Measurements from ENCODE around the gene BPGM. TPM values are rescaled to one million over a fixed set of nuclear protein-coding genes. Genes with fewer than 3 reads are reported as not detected.

Gene BPGM
- total and polyA plus RNA-seq, 2 experiments from 2014 or later: 25.0 to 25.7 TPM

- no peak overlapping the region for H3K4me3 ChIP-seq
- no peaks in the 10 kb centered on the region for H3K79me2 ChIP-seq
- H3K27me3 ChIP-seq: no peaks in the 10 kb centered on the region
- no peak overlapping the region for H3K4me2 ChIP-seq
- H2AFZ ChIP-seq: no peak overlapping the region
- H3K4me1 ChIP-seq (ENCODE audit: insufficient read depth): no peaks in the 10 kb centered on the region
- WGBS (ENCODE audit: low lambda C conversion rate, missing lambda C conversion rate): 60% methylated on average over 7 of the region's 7 CpGs
- no peaks in the 10 kb centered on the region for H3K9me2 ChIP-seq (replicated peaks; ENCODE audit: insufficient read depth)
- no peak overlapping the region for H3K27ac ChIP-seq
- no peak for DNase-seq (ENCODE audit: low spot score)
- no peak for TF ChIP-seq EZH2 (IDR thresholded peaks at IDR 0.05; ENCODE audit: borderline replicate concordance)
- TF ChIP-seq EZH2phosphoT487 (IDR thresholded peaks at IDR 0.05; ENCODE audit: low read depth, severe bottlenecking, unreplicated experiment): no peak
- TF ChIP-seq CTCF (IDR thresholded peaks at IDR 0.05; ENCODE audit: poor library complexity): no peak
- no peaks in the 10 kb centered on the region for H3K36me3 ChIP-seq (replicated peaks; ENCODE audit: insufficient read depth, low read depth)
- no peaks in the 10 kb centered on the region for H4K20me1 ChIP-seq (ENCODE audit: insufficient read depth, poor library complexity, severe bottlenecking)
- no peaks in the 10 kb centered on the region for H3K9me3 ChIP-seq (ENCODE audit: low read depth)
Measured at GRCh38 chr7:134637934-134638719, 8.5 kb upstream of the BPGM start.

- Histone ChIP-seq H3K27me3 (no peaks in the 10 kb centered on the region), H3K36me3 (replicated peaks; ENCODE audit: insufficient read depth, low read depth) (no peaks in the 10 kb centered on the region), H3K4me1 (ENCODE audit: insufficient read depth) (no peaks in the 10 kb centered on the region), H3K4me2 (no peak overlapping the region), H4K20me1 (ENCODE audit: insufficient read depth, poor library complexity, severe bottlenecking) (no peaks in the 10 kb centered on the region), H3K4me3 (no peak overlapping the region), H3K9me2 (replicated peaks; ENCODE audit: insufficient read depth) (no peaks in the 10 kb centered on the region), H3K9me3 (ENCODE audit: low read depth) (no peaks in the 10 kb centered on the region), H2AFZ (no peak overlapping the region), H3K79me2 (no peaks in the 10 kb centered on the region), H3K27ac (no peak overlapping the region)
- no peak for TF ChIP-seq CTCF (IDR thresholded peaks at IDR 0.05; ENCODE audit: poor library complexity)
- TF ChIP-seq EZH2phosphoT487 (IDR thresholded peaks at IDR 0.05; ENCODE audit: low read depth, severe bottlenecking, unreplicated experiment): no peak
- TF ChIP-seq EZH2 (IDR thresholded peaks at IDR 0.05; ENCODE audit: borderline replicate concordance): no peak
- DNase-seq (ENCODE audit: low spot score): no peak
- 79% methylated on average over 3 of the region's 3 CpGs for WGBS (ENCODE audit: low lambda C conversion rate, missing lambda C conversion rate)
Measured at GRCh38 chr7:134639061-134639460, 7.6 kb upstream of the BPGM start.

- H3K27ac ChIP-seq: no peak overlapping the region
- H3K9me3 ChIP-seq (ENCODE audit: low read depth): no peaks in the 10 kb centered on the region
- no peaks in the 10 kb centered on the region for H4K20me1 ChIP-seq (ENCODE audit: insufficient read depth, poor library complexity, severe bottlenecking)
- H3K36me3 ChIP-seq (replicated peaks; ENCODE audit: insufficient read depth, low read depth): no peaks in the 10 kb centered on the region
- H3K4me1 ChIP-seq (ENCODE audit: insufficient read depth): no peaks in the 10 kb centered on the region
- no peak overlapping the region for H2AFZ ChIP-seq
- TF ChIP-seq CTCF (IDR thresholded peaks at IDR 0.05; ENCODE audit: poor library complexity): no peak
- no peak for TF ChIP-seq EZH2 (IDR thresholded peaks at IDR 0.05; ENCODE audit: borderline replicate concordance)
- no peak for TF ChIP-seq EZH2phosphoT487 (IDR thresholded peaks at IDR 0.05; ENCODE audit: low read depth, severe bottlenecking, unreplicated experiment)
- DNase-seq (ENCODE audit: low spot score): no peak
- 84% methylated on average over 4 of the region's 4 CpGs for WGBS (ENCODE audit: low lambda C conversion rate, missing lambda C conversion rate)
- no peaks in the 10 kb centered on the region for H3K27me3 ChIP-seq
- no peaks in the 10 kb centered on the region for H3K79me2 ChIP-seq
- no peak overlapping the region for H3K4me3 ChIP-seq
- no peaks in the 10 kb centered on the region for H3K9me2 ChIP-seq (replicated peaks; ENCODE audit: insufficient read depth)
- no peak overlapping the region for H3K4me2 ChIP-seq
Measured at GRCh38 chr7:134639683-134640279, 6.9 kb upstream of the BPGM start.

Data from hepatocyte (in vitro differentiated cells).